Uterus (tissue), 2 donors: ENCODE data around the gene PSMB3.

Experiments used
- CTCF ChIP-seq, 4 experiments: fragments of 200-600 bp in 2 of 4; fragments of 450-650 bp in 2 of 4; sonication (generic) in 2 of 4; IDR thresholded peaks; one replicate each; pipeline ENCODE4 v1.5.1; 2016 to 2019; ENCODE audit warnings: antibody characterized with exemption in 4 of 4, mild to moderate bottlenecking in 2 of 4, moderate library complexity in 1 of 4
- POLR2A ChIP-seq, 2 donors: fragments of 450-650 bp; IDR thresholded peaks; one replicate each; pipeline ENCODE4 v1.6.1; 2016; ENCODE audit warnings: antibody characterized with exemption in 2 of 2, mild to moderate bottlenecking in 1 of 2, moderate library complexity in 1 of 2

GRCh38 chr17:38794221-38794620 lies 41.7 kb downstream of the PSMB3 start:
- TF ChIP-seq CTCF (IDR thresholded peaks at IDR 0.05): no peak
- no peak for TF ChIP-seq POLR2A (IDR thresholded peaks at IDR 0.05)
